ENCODE measurements around the gene TTC28.

GRCh38 chr22:28023774-28024173 is 655.9 kb downstream of the TTC28 start:
- TF ChIP-seq CTCF (conservative IDR thresholded peaks at IDR 0.05; ENCODE audit: low read length) (no peak), EZH2phosphoT487 (IDR thresholded peaks at IDR 0.05; ENCODE audit: borderline replicate concordance) (no peak)

All from Loucy (cell line).